HEK293 (cell line): Measurements from ENCODE around the gene PRR19.

Source experiments
- CTCF ChIA-PET: fragments of 350-600 bp; formaldehyde crosslinking; extraction: SDS; loops from one replicate; lab custom pipeline; 2021; ENCODE audit warnings: antibody characterized with exemption; lab: Yijun Ruan, JAX
- POLR2A ChIA-PET: fragments of 300-600 bp; formaldehyde crosslinking; extraction: SDS; loops from one replicate; lab custom pipeline; 2020; ENCODE audit warnings: antibody characterized with exemption, inconsistent platforms; lab: Yijun Ruan, JAX
- H3K27ac ChIP-seq: fragments of 200-500 bp; sonication (Bioruptor generic); 2 replicates; pipeline ENCODE4 v1.5.1; 2014; ENCODE audit warnings: low read depth, low read length, control low read depth, inconsistent platforms; ENCODE audit errors: extremely low read depth
- H3K36me3 ChIP-seq, 2 experiments: fragments of 200-500 bp in 1 of 2; sonication (Bioruptor generic) in 1 of 2; 1 replicate in 1 of 2; 2 replicates in 1 of 2; pipeline ENCODE4 v1.5.1; 2014 to 2017; ENCODE audit warnings: inconsistent platforms in 2 of 2, low read length in 2 of 2; ENCODE audit not compliant: control insufficient read depth in 2 of 2, insufficient read depth in 1 of 2
- H3K4me1 ChIP-seq: fragments of 200-500 bp; sonication (Bioruptor generic); 2 replicates; pipeline ENCODE4 v1.5.1; 2014; ENCODE audit warnings: mild to moderate bottlenecking, low read length, inconsistent platforms; ENCODE audit not compliant: control insufficient read depth, insufficient read depth
- H3K4me3 ChIP-seq: 2 replicates; pipeline ENCODE4 v1.5.1; 2011; ENCODE audit warnings: low read depth, mild to moderate bottlenecking, control low read depth, low read length, moderate library complexity
- H3K9me3 ChIP-seq: fragments of 200-500 bp; sonication (Bioruptor generic); 2 replicates; pipeline ENCODE4 v1.5.1; 2014; ENCODE audit warnings: low read depth, low read length, inconsistent platforms; ENCODE audit not compliant: control insufficient read depth, insufficient read depth
- BCL11B ChIP-seq: fragments of 450-650 bp; formaldehyde crosslinking; IDR thresholded peaks from 2 replicates; pipeline ENCODE4 v1.5.1; 2016; ENCODE audit warnings: low read depth, missing biosample characterization, missing genetic modification characterization
- FEZF1 ChIP-seq: fragments of 450-650 bp; formaldehyde crosslinking; IDR thresholded peaks from 2 replicates; pipeline ENCODE4 v1.5.1; 2016; ENCODE audit warnings: missing biosample characterization, missing genetic modification characterization
- GLI2 ChIP-seq: fragments of 450-650 bp; formaldehyde crosslinking; IDR thresholded peaks from 2 replicates; pipeline ENCODE4; 2017; ENCODE audit warnings: missing biosample characterization, missing genetic modification characterization, low read depth, borderline replicate concordance
- HOXC10 ChIP-seq: sonication (generic); formaldehyde crosslinking; IDR thresholded peaks from 2 replicates; pipeline ENCODE4 v1.8.1; 2023; ENCODE audit warnings: mild to moderate bottlenecking, missing genetic modification reagents
- KLF7 ChIP-seq: fragments of 450-650 bp; formaldehyde crosslinking; IDR thresholded peaks from 2 replicates; pipeline ENCODE4 v1.5.1; 2016; ENCODE audit warnings: missing biosample characterization, missing genetic modification characterization, borderline replicate concordance
- MZF1 ChIP-seq: fragments of 450-650 bp; formaldehyde crosslinking; IDR thresholded peaks from 2 replicates; pipeline ENCODE4 v1.5.1; 2017; ENCODE audit warnings: missing biosample characterization, missing genetic modification characterization, borderline replicate concordance
- SCRT1 ChIP-seq: fragments of 450-650 bp; formaldehyde crosslinking; IDR thresholded peaks from 2 replicates; pipeline ENCODE4 v1.5.1; 2016; ENCODE audit warnings: missing biosample characterization, missing genetic modification characterization, borderline replicate concordance
- YY2 ChIP-seq: fragments of 450-650 bp; formaldehyde crosslinking; IDR thresholded peaks from 2 replicates; pipeline ENCODE4 v1.5.1; 2016; ENCODE audit warnings: missing biosample characterization, missing genetic modification characterization
- ZBTB20 ChIP-seq: fragments of 450-650 bp; formaldehyde crosslinking; IDR thresholded peaks from 2 replicates; pipeline ENCODE4 v1.5.1; 2016; ENCODE audit warnings: missing biosample characterization, missing genetic modification characterization
- ZBTB7A ChIP-seq: fragments of 450-650 bp; formaldehyde crosslinking; IDR thresholded peaks from 2 replicates; pipeline ENCODE4 v1.5.1; 2016; ENCODE audit warnings: low read depth, missing biosample characterization, missing genetic modification characterization
- ZFP41 ChIP-seq: fragments of 450-650 bp; formaldehyde crosslinking; IDR thresholded peaks from 2 replicates; pipeline ENCODE4 v1.5.1; 2016; ENCODE audit warnings: missing biosample characterization, missing genetic modification characterization, borderline replicate concordance
- ZIC2 ChIP-seq: fragments of 450-650 bp; formaldehyde crosslinking; IDR thresholded peaks from 2 replicates; pipeline ENCODE4 v1.5.1; 2016; ENCODE audit warnings: missing biosample characterization, missing genetic modification characterization
- ZNF324 ChIP-seq: fragments of 450-650 bp; formaldehyde crosslinking; IDR thresholded peaks from 2 replicates; pipeline ENCODE4 v1.5.1; 2016; ENCODE audit warnings: missing biosample characterization, missing genetic modification characterization
- ZNF555 ChIP-seq: fragments of 450-650 bp; formaldehyde crosslinking; conservative IDR thresholded peaks from 2 replicates; pipeline ENCODE4 v1.5.1; 2017; ENCODE audit warnings: missing biosample characterization, mild to moderate bottlenecking, missing genetic modification characterization, inconsistent platforms
- ZNF571 ChIP-seq: fragments of 450-650 bp; formaldehyde crosslinking; IDR thresholded peaks from 2 replicates; pipeline ENCODE4 v1.5.0; 2017; ENCODE audit warnings: missing biosample characterization, missing genetic modification characterization
- ZNF623 ChIP-seq: fragments of 450-650 bp; formaldehyde crosslinking; IDR thresholded peaks from 2 replicates; pipeline ENCODE4 v1.5.1; 2016; ENCODE audit warnings: missing biosample characterization, missing genetic modification characterization
- ZNF677 ChIP-seq: fragments of 450-650 bp; IDR thresholded peaks from 2 replicates; pipeline ENCODE4 v1.5.0; 2018; ENCODE audit warnings: missing biosample characterization, mild to moderate bottlenecking, missing genetic modification characterization, moderate library complexity
- ZSCAN23 ChIP-seq: fragments of 450-650 bp; formaldehyde crosslinking; IDR thresholded peaks from 2 replicates; pipeline ENCODE4 v1.5.1; 2016; ENCODE audit warnings: missing biosample characterization, missing genetic modification characterization
- TF ChIP-seq, protein P1 (sequence below): fragments of 450-650 bp; formaldehyde crosslinking; IDR thresholded peaks from 2 replicates; pipeline ENCODE4 v1.5.1; 2016; ENCODE audit warnings: missing biosample characterization, missing genetic modification characterization
- TF ChIP-seq, protein P2 (sequence below): fragments of 450-650 bp; formaldehyde crosslinking; IDR thresholded peaks from 2 replicates; pipeline ENCODE4 v1.5.1; 2016; ENCODE audit warnings: missing biosample characterization, missing genetic modification characterization
- TF ChIP-seq, protein P3 (sequence below): fragments of 450-650 bp; formaldehyde crosslinking; IDR thresholded peaks from 2 replicates; pipeline ENCODE4 v1.5.1; 2016; ENCODE audit warnings: missing biosample characterization, missing genetic modification characterization

Gene PRR19

DNA sequence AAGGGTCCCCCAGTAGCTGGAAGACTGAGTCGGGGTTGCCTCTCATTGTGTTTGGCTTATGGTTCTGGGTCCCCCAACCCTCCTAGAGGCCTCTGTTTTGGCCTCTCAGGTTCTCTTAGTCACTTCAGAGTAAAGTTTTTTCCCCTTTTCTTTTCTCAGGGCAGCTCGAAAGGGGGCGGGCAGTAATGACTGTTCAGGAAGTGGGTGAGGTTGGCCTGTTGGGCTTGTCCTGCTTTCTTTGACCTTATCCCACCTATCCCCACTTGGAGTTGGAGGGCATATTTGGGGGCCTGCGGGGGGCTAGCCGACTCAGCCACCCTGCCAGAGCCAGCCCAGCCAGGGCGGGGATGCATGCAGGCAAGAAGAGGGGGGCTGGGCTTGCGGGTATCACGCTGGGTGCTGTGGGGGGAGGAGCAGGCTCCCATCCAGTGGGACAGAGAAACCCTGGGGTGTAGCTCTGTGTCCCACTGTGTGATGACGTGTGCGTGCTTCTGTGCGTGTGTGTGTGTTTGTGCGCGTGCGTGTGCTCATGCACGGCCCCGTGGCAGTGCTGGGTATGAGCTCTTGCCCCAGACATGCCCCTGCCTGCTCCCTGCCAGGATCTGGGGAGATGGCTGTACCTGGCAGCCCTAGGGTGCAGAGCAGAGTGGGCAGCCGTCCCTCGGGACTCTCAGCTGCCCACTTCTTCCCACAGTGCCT, 31.4 kb upstream of the PRR19 start (continued):
- TF ChIP-seq YY2 (tag by site-specific recombination) (no peak), ZBTB20 (tag by site-specific recombination) (peak; percentile 47; the same call in 1 of the 2 replicates)

- peaks cover 16% of the 10 kb centered on the region for H3K4me1 ChIP-seq
- no peak for TF ChIP-seq KLF7 (tag by site-specific recombination)
- no peak for TF ChIP-seq BCL11B (tag by site-specific recombination)
- TF ChIP-seq MZF1 (tag by site-specific recombination) = no peak
- no peak for TF ChIP-seq ZSCAN23 (tag by site-specific recombination)
- TF ChIP-seq, protein P1, sequence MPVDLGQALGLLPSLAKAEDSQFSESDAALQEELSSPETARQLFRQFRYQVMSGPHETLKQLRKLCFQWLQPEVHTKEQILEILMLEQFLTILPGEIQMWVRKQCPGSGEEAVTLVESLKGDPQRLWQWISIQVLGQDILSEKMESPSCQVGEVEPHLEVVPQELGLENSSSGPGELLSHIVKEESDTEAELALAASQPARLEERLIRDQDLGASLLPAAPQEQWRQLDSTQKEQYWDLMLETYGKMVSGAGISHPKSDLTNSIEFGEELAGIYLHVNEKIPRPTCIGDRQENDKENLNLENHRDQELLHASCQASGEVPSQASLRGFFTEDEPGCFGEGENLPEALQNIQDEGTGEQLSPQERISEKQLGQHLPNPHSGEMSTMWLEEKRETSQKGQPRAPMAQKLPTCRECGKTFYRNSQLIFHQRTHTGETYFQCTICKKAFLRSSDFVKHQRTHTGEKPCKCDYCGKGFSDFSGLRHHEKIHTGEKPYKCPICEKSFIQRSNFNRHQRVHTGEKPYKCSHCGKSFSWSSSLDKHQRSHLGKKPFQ (tag by site-specific recombination) = no peak
- TF ChIP-seq ZNF623 (tag by site-specific recombination) = no peak
- no peak for TF ChIP-seq ZIC2 (tag by site-specific recombination)
- TF ChIP-seq ZBTB7A (tag by site-specific recombination) = no peak
- TF ChIP-seq, protein P2, sequence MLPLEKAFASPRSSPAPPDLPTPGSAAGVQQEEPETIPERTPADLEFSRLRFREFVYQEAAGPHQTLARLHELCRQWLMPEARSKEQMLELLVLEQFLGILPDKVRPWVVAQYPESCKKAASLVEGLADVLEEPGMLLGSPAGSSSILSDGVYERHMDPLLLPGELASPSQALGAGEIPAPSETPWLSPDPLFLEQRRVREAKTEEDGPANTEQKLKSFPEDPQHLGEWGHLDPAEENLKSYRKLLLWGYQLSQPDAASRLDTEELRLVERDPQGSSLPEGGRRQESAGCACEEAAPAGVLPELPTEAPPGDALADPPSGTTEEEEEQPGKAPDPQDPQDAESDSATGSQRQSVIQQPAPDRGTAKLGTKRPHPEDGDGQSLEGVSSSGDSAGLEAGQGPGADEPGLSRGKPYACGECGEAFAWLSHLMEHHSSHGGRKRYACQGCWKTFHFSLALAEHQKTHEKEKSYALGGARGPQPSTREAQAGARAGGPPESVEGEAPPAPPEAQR (tag by site-specific recombination) = no peak
- no peak for TF ChIP-seq SCRT1
- TF ChIP-seq ZNF324 (tag by site-specific recombination) = no peak
- no peak for TF ChIP-seq HOXC10 (CRISPR knock-in tag)
- TF ChIP-seq ZNF677 (tag by site-specific recombination) = no peak
- TF ChIP-seq ZFP41 (tag by site-specific recombination) = no peak
- TF ChIP-seq ZNF555 (tag by site-specific recombination) = no peak
- TF ChIP-seq ZNF571 = no peak
- no peak for TF ChIP-seq GLI2 (tag by site-specific recombination)
- peaks cover 5 to 44% of the 10 kb centered on the region in 2 experiments for H3K36me3 ChIP-seq
- peak overlapping the region; percentile 60; the same call in 1 of the 2 replicates for H3K27ac ChIP-seq
- no peak overlapping the region for H3K4me3 ChIP-seq
- ChIA-PET POLR2A (interaction anchor here (2.7 kb wide), 1 partner anchor 28 kb away, joined by 18 read pairs; the partner anchor contains the start of gene GSK3A), CTCF (interaction anchor here (1.3 to 2.7 kb wide), 2 partner anchors 9 to 25 kb away, joined by 5 to 28 read pairs; no protein-coding TSS in a partner anchor)
- H3K9me3 ChIP-seq = no peaks in the 10 kb centered on the region
These were observed 30.9 kb upstream of the PRR19 start for GRCh38 chr19:42271045-42271419.

GRCh38 chr19:42271861-42272534, 29.9 kb upstream of the PRR19 start:
- ChIA-PET CTCF (interaction anchor here (2.0 to 2.7 kb wide), 2 partner anchors 8 to 27 kb away, joined by 9 to 28 read pairs; no protein-coding TSS in a partner anchor), POLR2A (no interaction called here)
- peaks cover 5 to 48% of the 10 kb centered on the region in 2 experiments for H3K36me3 ChIP-seq
- no peak overlapping the region for H3K4me3 ChIP-seq
- peaks cover 16% of the 10 kb centered on the region for H3K4me1 ChIP-seq
- TF ChIP-seq FEZF1 (tag by site-specific recombination) = 0 out of 2 replicates have a peak, but pooled peaks have one; percentile 27
- TF ChIP-seq, protein P3, sequence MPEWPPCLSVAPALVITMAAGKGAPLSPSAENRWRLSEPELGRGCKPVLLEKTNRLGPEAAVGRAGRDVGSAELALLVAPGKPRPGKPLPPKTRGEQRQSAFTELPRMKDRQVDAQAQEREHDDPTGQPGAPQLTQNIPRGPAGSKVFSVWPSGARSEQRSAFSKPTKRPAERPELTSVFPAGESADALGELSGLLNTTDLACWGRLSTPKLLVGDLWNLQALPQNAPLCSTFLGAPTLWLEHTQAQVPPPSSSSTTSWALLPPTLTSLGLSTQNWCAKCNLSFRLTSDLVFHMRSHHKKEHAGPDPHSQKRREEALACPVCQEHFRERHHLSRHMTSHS (tag by site-specific recombination) = no peak
- H3K9me3 ChIP-seq = no peaks in the 10 kb centered on the region
- no peak overlapping the region for H3K27ac ChIP-seq
